Hepatocyte (in vitro differentiated cells): ENCODE data around the gene SLF2. TPM values are rescaled to one million over a fixed set of nuclear protein-coding genes. Genes with fewer than 3 reads are reported as not detected.

Source experiments
- DNase-seq: peaks from one replicate; pipeline ENCODE4 v3.0.0-alpha.2; 2016; ENCODE audit warnings: low spot score
- H2AFZ ChIP-seq: fragments of 200-600 bp; sonication (generic); 2 replicates; pipeline ENCODE4 v1.6.0; 2016; ENCODE audit warnings: antibody characterized with exemption, mild to moderate bottlenecking
- H3K27ac ChIP-seq: fragments of 200-600 bp; sonication (generic); 2 replicates; pipeline ENCODE4 v1.5.1; 2016; ENCODE audit warnings: mild to moderate bottlenecking
- H3K27me3 ChIP-seq: fragments of 200-600 bp; sonication (generic); 2 replicates; pipeline ENCODE4 v1.6.1; 2016
- H3K36me3 ChIP-seq: fragments of 200-600 bp; sonication (generic); replicated peaks from 2 replicates; pipeline ENCODE4 v1.5.1; 2016; ENCODE audit warnings: low read depth; ENCODE audit not compliant: insufficient read depth
- H3K4me1 ChIP-seq: fragments of 200-600 bp; sonication (generic); 2 replicates; pipeline ENCODE4 v1.5.1; 2016; ENCODE audit warnings: mild to moderate bottlenecking, moderate library complexity; ENCODE audit not compliant: insufficient read depth
- H3K4me2 ChIP-seq: fragments of 200-600 bp; sonication (generic); 2 replicates; pipeline ENCODE4 v1.6.0; 2016
- H3K4me3 ChIP-seq: fragments of 200-600 bp; sonication (generic); 2 replicates; pipeline ENCODE4 v1.5.1; 2016; ENCODE audit warnings: mild to moderate bottlenecking
- H3K79me2 ChIP-seq: fragments of 200-600 bp; sonication (generic); 2 replicates; pipeline ENCODE4 v1.6.0; 2017; ENCODE audit warnings: mild to moderate bottlenecking
- H3K9me2 ChIP-seq: fragments of 200-600 bp; sonication (generic); replicated peaks from 2 replicates; pipeline ENCODE4 v1.6.0; 2017; ENCODE audit warnings: mild to moderate bottlenecking; ENCODE audit not compliant: insufficient read depth
- H3K9me3 ChIP-seq: fragments of 200-600 bp; sonication (generic); 2 replicates; pipeline ENCODE4 v1.5.1; 2016; ENCODE audit warnings: low read depth, mild to moderate bottlenecking
- H4K20me1 ChIP-seq: fragments of 200-600 bp; sonication (generic); 2 replicates; pipeline ENCODE4 v1.6.0; 2016; ENCODE audit warnings: mild to moderate bottlenecking; ENCODE audit not compliant: insufficient read depth, poor library complexity, severe bottlenecking
- EZH2 ChIP-seq: fragments of 200-600 bp; sonication (generic); IDR thresholded peaks from 2 replicates; pipeline ENCODE4 v1.6.1; 2016; ENCODE audit warnings: antibody characterized with exemption, mild to moderate bottlenecking, borderline replicate concordance
- EZH2phosphoT487 ChIP-seq: fragments of 200-600 bp; sonication (generic); IDR thresholded peaks from one replicate; pipeline ENCODE4 v1.6.1; 2018; ENCODE audit warnings: antibody characterized with exemption, mild to moderate bottlenecking, low read depth, moderate library complexity; ENCODE audit not compliant: unreplicated experiment, severe bottlenecking
- WGBS: methylation state at CpG from one replicate; pipeline ENCODE4 v1.1.6; 2016; ENCODE audit warnings: low lambda C conversion rate; ENCODE audit errors: missing lambda C conversion rate; 5-methylcytosine and 5-hydroxymethylcytosine counted together
- polyA plus RNA-seq: library from polyadenylated mRNA; unstranded; fragments of >200 nt; fragmentation: Nextera tagmentation; extraction: Ambion mirVana; gene quantifications from 2 replicates; pipeline ENCODE4 v1.2.1, GENCODE V29; 2016
- total RNA-seq: library from RNA; depleted of rRNA; stranded (reverse); fragments of >200 nt; gene quantifications from 2 replicates; pipeline ENCODE4 v1.2.3, GENCODE V29; 2014
- TF ChIP-seq, protein P1 (sequence below): fragments of 200-600 bp; sonication (generic); IDR thresholded peaks from 2 replicates; pipeline ENCODE4 v1.5.1; 2016; ENCODE audit warnings: antibody characterized with exemption, mild to moderate bottlenecking; ENCODE audit not compliant: poor library complexity

The SLF2 gene
- total and polyA plus RNA-seq, 2 experiments from 2014 or later = 11.7 to 23.5 TPM

DNA sequence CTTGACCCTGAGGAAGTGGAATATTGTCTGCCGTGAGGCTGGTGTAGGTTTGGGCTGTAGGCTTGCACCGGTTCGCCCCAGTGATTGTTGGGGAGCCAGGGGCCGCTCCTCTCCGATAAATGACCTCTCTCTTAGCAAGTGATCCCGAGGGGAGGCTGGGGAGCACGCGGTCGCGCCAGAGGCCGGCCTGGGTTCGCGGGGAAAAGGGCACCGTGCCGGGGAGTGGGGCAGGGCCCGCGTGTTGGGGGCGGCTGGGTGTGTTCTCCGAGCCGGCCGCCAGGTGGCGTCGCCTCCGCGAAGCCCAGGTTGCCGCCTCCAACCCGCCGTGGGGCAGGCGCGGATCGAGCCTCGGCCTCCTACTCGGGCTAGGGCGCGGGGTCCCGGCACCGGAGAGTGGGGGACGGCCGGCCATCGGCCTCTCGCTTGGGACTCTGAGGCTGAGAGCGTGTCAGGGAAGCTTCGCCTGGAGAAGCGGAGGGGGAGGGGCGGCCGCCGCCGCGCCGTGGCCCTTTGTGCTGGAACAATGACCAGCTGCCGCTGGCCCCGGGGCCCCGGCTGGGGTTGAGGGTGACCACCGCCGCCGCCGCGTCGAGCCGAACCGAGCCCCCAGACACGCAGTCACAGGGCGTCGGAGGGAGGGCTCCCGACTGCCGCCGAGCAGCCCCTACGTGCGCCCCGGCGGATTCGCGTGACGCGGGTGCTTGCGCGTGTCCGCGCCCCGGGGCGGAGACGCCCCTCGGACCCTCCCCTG is 86.4 kb downstream of the SLF2 start:
- H2AFZ ChIP-seq = peak overlapping the region; percentile 52
- TF ChIP-seq, protein P1, sequence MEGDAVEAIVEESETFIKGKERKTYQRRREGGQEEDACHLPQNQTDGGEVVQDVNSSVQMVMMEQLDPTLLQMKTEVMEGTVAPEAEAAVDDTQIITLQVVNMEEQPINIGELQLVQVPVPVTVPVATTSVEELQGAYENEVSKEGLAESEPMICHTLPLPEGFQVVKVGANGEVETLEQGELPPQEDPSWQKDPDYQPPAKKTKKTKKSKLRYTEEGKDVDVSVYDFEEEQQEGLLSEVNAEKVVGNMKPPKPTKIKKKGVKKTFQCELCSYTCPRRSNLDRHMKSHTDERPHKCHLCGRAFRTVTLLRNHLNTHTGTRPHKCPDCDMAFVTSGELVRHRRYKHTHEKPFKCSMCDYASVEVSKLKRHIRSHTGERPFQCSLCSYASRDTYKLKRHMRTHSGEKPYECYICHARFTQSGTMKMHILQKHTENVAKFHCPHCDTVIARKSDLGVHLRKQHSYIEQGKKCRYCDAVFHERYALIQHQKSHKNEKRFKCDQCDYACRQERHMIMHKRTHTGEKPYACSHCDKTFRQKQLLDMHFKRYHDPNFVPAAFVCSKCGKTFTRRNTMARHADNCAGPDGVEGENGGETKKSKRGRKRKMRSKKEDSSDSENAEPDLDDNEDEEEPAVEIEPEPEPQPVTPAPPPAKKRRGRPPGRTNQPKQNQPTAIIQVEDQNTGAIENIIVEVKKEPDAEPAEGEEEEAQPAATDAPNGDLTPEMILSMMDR = peak; percentile 87
- no peak for TF ChIP-seq EZH2

DNA sequence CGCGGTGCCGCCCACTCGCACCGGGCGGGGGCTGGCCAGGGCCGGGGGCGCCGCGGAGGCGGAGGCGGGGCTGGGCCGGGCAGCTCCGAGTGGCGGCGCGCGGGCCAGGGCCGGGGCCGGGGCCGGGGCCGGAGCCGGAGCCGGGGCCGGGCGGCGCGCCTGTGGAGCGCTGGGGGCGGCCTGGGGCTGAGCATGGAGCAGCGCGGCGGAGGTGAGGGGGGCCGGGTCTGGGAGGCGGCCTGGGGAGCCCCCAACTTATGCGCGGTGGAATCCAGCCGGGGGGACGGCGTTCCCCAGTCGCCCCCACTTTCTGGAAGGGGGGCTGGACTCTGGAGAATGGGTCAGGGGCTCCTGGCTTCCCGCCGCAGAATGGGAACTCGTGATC is 87.0 kb downstream of the SLF2 start, which contains the start of gene LZTS2:
Gene LZTS2, plus strand, starts transcription at position 67 of the 385 bp plus-strand sequence. CDS start 2,731 bp downstream, outside the sequence.
- Histone ChIP-seq H3K27me3 (no peaks in the 10 kb centered on the region), H2AFZ (peak within 1 kb of the TSS; percentile 84), H3K4me2 (peak within 1 kb of the TSS; percentile 99), H3K79me2 (peaks cover 50% of the 10 kb centered on the region), H3K4me3 (peak within 1 kb of the TSS; percentile 92), H3K9me2 (no peaks in the 10 kb centered on the region), H4K20me1 (peaks cover 10% of the 10 kb centered on the region), H3K36me3 (no peaks in the 10 kb centered on the region), H3K9me3 (no peaks in the 10 kb centered on the region), H3K4me1 (peaks cover 35% of the 10 kb centered on the region), H3K27ac (peak within 1 kb of the TSS; percentile 99)
- DNase-seq = no peak
- WGBS = 2% methylated on average over 5 of the region's 44 CpGs
- TF ChIP-seq, protein P1 = no peak
- TF ChIP-seq EZH2phosphoT487 = no peak
- no peak for TF ChIP-seq EZH2

More for the DNA sequence above, 86.4 kb downstream of the SLF2 start:
- 5% methylated on average over 34 of the region's 83 CpGs for WGBS
- H3K79me2 ChIP-seq = peaks cover 44% of the 10 kb centered on the region
- peaks cover 10% of the 10 kb centered on the region for H4K20me1 ChIP-seq
- no peaks in the 10 kb centered on the region for H3K9me2 ChIP-seq
- no peaks in the 10 kb centered on the region for H3K27me3 ChIP-seq
- H3K27ac ChIP-seq = peak overlapping the region; percentile 99
- peak overlapping the region; percentile 92 for H3K4me3 ChIP-seq
- peak; percentile 93 for DNase-seq
- peak overlapping the region; percentile 95 for H3K4me2 ChIP-seq
- no peaks in the 10 kb centered on the region for H3K36me3 ChIP-seq
- H3K4me1 ChIP-seq = peaks cover 35% of the 10 kb centered on the region
- H3K9me3 ChIP-seq = no peaks in the 10 kb centered on the region

DNA sequence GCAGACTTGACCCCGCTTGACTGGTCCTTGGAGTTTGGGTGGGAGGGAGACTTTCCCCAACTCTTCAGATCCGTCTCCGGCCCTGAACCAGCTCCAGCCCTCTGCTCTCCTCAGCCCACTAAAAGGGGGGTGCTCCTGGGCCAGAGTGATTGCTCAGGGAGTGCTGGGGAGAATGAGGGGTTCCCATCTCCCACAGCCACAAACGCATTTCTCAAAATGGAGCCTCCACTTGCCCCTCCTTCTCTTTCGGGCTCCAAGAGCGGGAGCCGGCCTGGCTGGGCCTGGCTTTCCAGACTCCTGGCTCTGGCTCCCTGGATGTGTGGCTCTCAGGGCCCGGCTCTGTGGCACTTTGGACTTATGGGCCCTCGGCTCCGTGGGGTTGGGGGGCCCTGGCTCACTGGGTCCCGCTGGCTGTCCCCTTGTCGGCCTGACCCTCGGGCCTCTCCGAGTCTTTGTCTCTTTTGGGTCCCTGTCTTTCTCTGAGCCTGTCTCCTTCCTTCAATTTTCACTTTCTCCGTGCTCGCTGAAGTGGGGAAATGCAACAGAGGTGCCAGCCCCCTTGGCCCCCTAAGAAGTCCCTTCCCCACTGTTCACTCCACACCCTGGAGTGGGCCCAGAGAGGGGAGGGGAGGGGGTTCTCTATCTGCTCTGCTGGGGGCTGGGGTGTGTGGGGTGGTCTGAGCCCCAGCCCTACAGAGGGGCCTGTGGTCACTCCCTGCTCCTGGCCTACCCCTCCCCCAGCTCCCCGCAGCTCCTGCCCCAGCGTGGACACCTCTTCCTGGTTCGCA is 87.6 kb downstream of the SLF2 start:
- H3K4me1 ChIP-seq = peaks cover 33% of the 10 kb centered on the region
- H3K27ac ChIP-seq = peak overlapping the region; percentile 99
- no peaks in the 10 kb centered on the region for H3K27me3 ChIP-seq
- WGBS = 5% methylated on average over 15 of the region's 19 CpGs
- peaks cover 53% of the 10 kb centered on the region for H3K79me2 ChIP-seq
- TF ChIP-seq, protein P1 = no peak
- TF ChIP-seq EZH2phosphoT487 (no peak), EZH2 (no peak)
- H3K4me2 ChIP-seq = peak overlapping the region; percentile 99
- H3K36me3 ChIP-seq = no peaks in the 10 kb centered on the region
- no peaks in the 10 kb centered on the region for H3K9me2 ChIP-seq
- DNase-seq = peak; percentile 64
- H3K9me3 ChIP-seq = no peaks in the 10 kb centered on the region
- peaks cover 10% of the 10 kb centered on the region for H4K20me1 ChIP-seq
- H3K4me3 ChIP-seq = peak overlapping the region; percentile 92
- peak overlapping the region; percentile 84 for H2AFZ ChIP-seq
